GM23248 (cell line): ENCODE data around the gene BATF.

Experiments
- EZH2 ChIP-seq: fragments of 200-600 bp; sonication (generic); IDR thresholded peaks from 2 replicates; pipeline ENCODE4 v1.6.1; 2018; ENCODE audit warnings: antibody characterized with exemption, mild to moderate bottlenecking; ENCODE audit not compliant: insufficient read depth, poor library complexity, severe bottlenecking
- EZH2phosphoT487 ChIP-seq: fragments of 200-600 bp; sonication (generic); IDR thresholded peaks from 2 replicates; pipeline ENCODE4 v1.6.1; 2018; ENCODE audit warnings: antibody characterized with exemption, moderate library complexity, mild to moderate bottlenecking, low read depth; ENCODE audit not compliant: insufficient read depth

DNA sequence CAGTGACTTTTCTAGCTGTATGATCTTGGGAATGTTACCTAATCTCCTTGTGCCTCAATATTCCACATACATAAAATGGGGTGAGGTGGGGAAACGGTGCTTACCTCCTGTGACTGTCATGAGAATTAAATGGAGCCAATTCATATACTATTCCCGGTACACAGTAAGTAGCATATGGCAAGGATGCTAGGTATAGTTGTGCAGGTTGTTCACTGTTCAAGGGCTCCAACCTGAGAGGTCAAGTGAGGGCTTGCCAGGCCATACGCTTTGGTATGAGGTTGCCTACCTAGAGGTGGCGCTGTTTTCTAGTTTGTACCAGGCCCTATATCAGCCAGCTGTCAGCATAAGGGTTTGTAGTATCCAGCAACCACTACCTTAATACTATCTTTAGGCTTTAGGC is 3.6 kb upstream of the BATF start:
- no peak for TF ChIP-seq EZH2
- no peak for TF ChIP-seq EZH2phosphoT487
